ENCODE data around the gene ZNRD2.
"Not testable (repeated sequence)": the region's sequence is repeated elsewhere in the genome, so short reads cannot be mapped to it uniquely, and the experiment has no call there.

The ZNRD2 gene

GRCh38 chr11:65569973-65570918 lies at the start of gene ZNRD2:
ZNRD2 (plus strand) TSS chr11:65570477; CDS start chr11:65570492, 15 bp downstream.
- peak; percentile 98 for DNase-seq

GRCh38 chr11:65521777-65522521 lies 48.3 kb upstream of the ZNRD2 start:
- not testable (repeated sequence) for DNase-seq

- DNase-seq = not testable (repeated sequence)
Observed at GRCh38 chr11:65522718-65523630, 47.3 kb upstream of the ZNRD2 start.

- not testable (repeated sequence) for DNase-seq
Observed at GRCh38 chr11:65523631-65523968, 46.7 kb upstream of the ZNRD2 start.

- no peak for DNase-seq
Observed at GRCh38 chr11:65524014-65524740, 46.1 kb upstream of the ZNRD2 start.

- DNase-seq = peak; percentile 79
Observed at GRCh38 chr11:65524741-65525545, 45.3 kb upstream of the ZNRD2 start, which contains the start of gene SCYL1. SCYL1 (plus strand) TSS chr11:65525083; CDS start chr11:65525154, 71 bp downstream.

GRCh38 chr11:65525546-65526480 lies 44.5 kb upstream of the ZNRD2 start:
- no peak for DNase-seq

GRCh38 chr11:65526744-65527143 lies 43.5 kb upstream of the ZNRD2 start:
- no peak for DNase-seq

- DNase-seq = no peak
Observed at GRCh38 chr11:65528819-65529350, 41.4 kb upstream of the ZNRD2 start.

- no peak for DNase-seq
Observed at GRCh38 chr11:65529475-65530156, 40.7 kb upstream of the ZNRD2 start.

GRCh38 chr11:65530157-65530496 lies 40.1 kb upstream of the ZNRD2 start:
- DNase-seq = no peak

- DNase-seq = no peak
Observed at GRCh38 chr11:65532388-65533064, 37.8 kb upstream of the ZNRD2 start.

GRCh38 chr11:65535102-65535501 lies 35.2 kb upstream of the ZNRD2 start:
- DNase-seq = no peak

- no peak for DNase-seq
Observed at GRCh38 chr11:65536412-65537295, 33.6 kb upstream of the ZNRD2 start.

GRCh38 chr11:65537296-65537597 lies 33.0 kb upstream of the ZNRD2 start:
- DNase-seq = no peak

- DNase-seq = no peak
Observed at GRCh38 chr11:65537620-65538231, 32.6 kb upstream of the ZNRD2 start.

- DNase-seq = no peak
Observed at GRCh38 chr11:65538232-65538914, 31.9 kb upstream of the ZNRD2 start.
